ENCODE results near the gene EXOC3L1.

The EXOC3L1 gene

DNA sequence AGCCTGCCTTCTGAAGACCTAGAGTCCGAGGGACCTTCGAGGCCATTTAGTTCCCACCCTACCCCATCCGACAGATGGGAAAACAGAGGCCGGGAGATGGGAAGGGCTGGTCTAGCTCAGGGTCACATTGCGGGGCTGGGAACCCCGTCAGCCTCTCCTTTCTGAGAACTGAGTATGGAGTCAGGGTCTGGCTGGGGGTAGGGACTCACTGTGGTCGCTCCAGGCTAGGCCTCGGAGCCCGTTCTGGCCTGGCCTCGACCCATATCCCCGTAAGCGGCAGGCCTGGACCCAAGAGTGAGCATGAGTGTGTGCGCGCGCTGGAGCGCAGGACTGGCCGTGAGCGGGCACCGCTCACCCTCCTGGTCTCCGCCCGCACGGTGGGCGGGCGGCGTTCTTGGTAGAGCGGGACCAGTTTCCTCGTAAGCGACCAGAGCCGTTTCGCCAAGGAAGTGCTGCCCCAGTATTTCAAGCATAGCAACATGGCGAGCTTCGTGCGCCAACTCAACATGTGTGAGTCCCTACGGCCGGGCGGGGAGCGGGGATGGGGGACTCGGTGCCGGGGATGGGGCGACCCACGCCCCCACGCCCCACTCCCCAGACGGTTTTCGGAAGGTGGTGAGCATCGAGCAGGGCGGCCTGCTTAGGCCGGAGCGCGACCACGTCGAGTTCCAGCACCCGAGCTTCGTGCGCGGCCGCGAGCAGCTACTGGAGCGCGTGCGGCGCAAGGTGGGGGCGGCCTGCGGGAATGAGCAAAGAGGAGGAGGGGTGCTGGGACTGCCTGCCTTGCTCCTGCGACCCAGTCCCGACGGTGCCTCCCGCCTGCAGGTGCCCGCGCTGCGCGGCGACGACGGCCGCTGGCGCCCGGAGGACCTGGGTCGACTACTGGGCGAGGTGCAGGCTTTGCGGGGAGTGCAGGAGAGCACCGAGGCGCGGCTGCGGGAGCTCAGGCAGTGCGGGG is 24.5 kb downstream of the EXOC3L1 start:
- DNase-seq (ENCODE audit: extremely low read depth in 1 of 2, low read depth in 1 of 2) = no peak

DNA sequence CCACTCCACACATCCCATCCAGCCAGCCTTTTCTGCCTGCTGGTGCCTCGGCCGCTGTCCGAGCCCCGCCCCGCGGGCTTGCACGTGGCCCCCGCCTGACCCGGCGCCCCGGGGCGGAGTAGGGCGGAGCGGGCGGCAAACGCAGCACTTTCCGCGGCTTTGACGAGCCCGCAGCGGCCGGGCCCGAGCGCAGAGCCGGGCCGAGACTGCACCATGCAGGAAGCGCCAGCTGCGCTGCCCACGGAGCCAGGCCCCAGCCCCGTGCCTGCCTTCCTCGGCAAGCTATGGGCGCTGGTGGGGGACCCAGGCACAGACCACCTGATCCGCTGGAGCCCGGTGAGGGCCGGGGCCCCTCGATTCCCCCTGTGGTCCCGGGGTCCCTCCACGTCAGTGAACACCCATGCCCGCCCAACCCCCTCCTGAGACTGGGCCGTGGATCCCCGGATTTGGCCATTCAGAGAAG is 25.3 kb downstream of the EXOC3L1 start, which contains the start of gene HSF4:
TSS of gene HSF4 (plus strand) at position 147 of the 463 bp plus-strand sequence. CDS start at position 214, 67 bp downstream.
- DNase-seq (ENCODE audit: extremely low read depth in 1 of 2, low read depth in 1 of 2) = no peak

GRCh38 chr16:67163999-67164558 is 25.9 kb downstream of the EXOC3L1 start:
- no peak for DNase-seq (ENCODE audit: extremely low read depth in 1 of 2, low read depth in 1 of 2)

DNA sequence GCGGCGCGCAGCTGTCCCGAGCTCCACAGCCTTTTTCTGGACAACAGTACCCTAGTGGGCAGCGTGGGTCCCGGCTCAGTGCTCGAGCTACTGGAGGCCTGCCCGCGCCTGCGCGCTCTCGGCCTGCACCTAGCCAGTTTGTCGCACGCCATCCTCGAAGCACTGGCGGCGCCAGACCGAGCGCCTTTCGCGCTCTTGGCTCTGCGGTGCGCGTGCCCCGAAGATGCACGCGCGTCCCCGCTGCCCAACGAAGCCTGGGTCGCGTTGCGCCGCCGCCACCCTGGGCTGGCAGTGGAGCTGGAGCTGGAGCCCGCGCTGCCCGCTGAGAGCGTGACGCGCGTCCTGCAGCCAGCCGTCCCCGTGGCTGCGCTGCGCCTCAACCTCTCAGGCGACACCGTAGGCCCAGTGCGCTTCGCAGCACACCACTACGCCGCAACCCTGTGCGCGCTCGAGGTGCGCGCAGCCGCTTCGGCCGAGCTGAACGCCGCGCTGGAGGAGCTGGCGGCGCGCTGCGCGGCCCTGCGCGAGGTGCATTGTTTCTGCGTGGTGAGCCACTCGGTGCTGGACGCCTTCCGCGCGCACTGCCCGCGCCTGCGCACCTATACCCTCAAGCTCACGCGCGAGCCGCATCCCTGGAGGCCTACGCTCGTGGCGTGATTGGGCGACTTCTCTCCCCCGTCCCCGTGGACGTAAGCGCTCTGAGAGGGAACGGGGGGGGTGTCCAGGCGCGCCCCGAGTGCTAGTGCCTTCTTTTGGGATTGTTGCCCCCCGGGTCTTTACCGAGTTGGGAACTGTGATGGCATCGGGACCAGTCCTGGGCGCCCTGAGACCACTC is 26.6 kb downstream of the EXOC3L1 start:
- no peak for DNase-seq (ENCODE audit: extremely low read depth in 1 of 2, low read depth in 1 of 2)

- DNase-seq (ENCODE audit: extremely low read depth in 1 of 2, low read depth in 1 of 2) = no peak
These were observed 27.3 kb downstream of the EXOC3L1 start for GRCh38 chr16:67162506-67163163.

DNA sequence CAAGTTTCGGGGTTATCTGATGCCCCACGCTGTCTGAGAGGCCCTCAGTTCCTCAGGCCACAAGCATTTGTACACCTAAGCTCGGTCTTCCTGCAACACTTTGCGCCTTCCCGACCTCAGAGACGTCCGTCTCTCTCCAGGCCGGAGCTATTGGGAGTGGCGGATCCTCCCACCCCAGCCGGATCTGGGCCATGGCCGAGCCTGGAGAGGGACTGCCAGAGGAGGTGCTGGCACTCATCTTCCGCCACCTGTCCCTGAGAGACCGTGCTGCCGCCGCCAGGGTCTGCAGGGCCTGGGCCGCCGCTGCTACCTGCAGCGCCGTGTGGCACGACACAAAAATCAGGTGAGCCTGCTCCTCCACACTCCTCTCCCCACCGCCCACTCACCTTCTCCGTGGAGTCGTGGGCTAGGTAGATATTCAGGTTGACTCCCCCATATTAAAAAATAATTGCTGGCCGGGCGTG is 28.3 kb downstream of the EXOC3L1 start:
- no peak for DNase-seq (ENCODE audit: extremely low read depth in 1 of 2, low read depth in 1 of 2)

- DNase-seq (ENCODE audit: extremely low read depth in 1 of 2, low read depth in 1 of 2) = peak; percentile 61 to 83
These were observed 31.0 kb downstream of the EXOC3L1 start for GRCh38 chr16:67158637-67159600.

DNA sequence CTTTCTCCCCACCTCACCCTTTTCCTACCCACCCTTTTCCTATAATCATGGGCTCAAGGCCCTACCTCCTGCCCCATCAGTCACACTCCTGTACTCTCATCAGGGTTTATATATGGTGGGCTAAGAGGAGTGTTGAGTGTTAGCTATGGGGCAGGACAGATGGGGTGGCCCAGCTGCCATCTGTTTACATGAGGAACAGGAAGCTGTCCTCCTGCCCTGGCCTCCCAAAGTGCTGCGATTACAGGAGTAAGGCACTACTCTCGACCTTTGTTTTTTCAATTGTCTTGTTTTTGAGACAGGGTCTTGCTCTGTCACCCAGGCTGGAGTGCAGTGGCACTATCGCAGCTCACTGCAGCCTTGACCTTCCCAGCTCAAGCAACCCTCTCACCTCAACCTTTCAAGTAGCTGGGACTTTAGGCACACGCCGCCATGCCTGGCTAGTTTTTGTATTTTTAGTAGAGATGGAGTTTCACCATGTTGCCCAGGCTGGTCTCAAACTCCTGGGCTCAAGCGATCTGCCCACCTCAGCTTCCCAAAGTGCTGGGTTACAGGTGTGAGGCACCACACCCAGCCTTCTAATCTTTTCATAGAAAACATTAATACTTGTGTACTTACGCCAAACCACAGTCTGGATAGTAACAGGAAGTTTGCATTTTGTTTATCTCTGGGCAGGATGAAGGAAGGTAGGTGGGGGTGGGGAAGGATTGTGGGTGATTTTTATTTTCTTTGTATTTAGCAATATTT is 31.9 kb downstream of the EXOC3L1 start:
- DNase-seq (ENCODE audit: extremely low read depth in 1 of 2, low read depth in 1 of 2) = no peak

DNA sequence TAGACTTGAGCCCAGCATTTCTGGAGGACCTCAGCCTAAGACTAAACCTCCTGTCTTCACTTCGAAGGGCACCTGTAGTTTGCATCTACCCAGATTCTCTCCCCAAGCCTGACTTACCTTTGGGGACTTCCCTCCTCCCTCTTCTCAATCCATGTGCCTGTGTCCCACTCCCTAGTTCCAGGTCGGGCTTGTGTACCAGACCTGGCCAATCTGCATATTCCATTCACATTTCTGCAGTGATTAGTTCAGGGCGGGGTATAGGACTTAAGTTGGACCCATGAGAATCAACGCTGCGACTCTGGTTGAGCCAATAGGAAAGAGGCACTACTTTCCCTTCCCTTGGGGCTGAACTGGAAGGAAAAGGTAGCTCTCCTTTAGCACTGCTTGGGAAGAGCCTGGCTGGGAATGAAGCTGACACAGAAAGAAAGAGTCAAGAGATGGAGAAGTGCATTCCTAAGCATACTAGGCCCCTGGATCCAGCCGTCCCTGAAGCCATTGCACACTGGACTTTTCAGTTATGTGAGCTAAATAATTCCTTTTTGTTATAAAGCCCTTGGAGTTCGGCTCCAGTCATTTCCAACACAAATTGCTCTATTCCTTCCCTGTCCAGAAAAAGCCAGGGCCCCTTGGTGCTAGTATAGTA is 32.7 kb downstream of the EXOC3L1 start:
- no peak for DNase-seq (ENCODE audit: extremely low read depth in 1 of 2, low read depth in 1 of 2)

GRCh38 chr16:67156143-67156844 is 33.6 kb downstream of the EXOC3L1 start:
- DNase-seq (ENCODE audit: extremely low read depth in 1 of 2, low read depth in 1 of 2) = no peak

GRCh38 chr16:67155295-67156142 is 34.4 kb downstream of the EXOC3L1 start:
- DNase-seq (ENCODE audit: extremely low read depth in 1 of 2, low read depth in 1 of 2) = peak; percentile 58 to 61

- no peak for DNase-seq (ENCODE audit: extremely low read depth in 1 of 2, low read depth in 1 of 2)
These were observed 35.2 kb downstream of the EXOC3L1 start for GRCh38 chr16:67154578-67155294.

DNA sequence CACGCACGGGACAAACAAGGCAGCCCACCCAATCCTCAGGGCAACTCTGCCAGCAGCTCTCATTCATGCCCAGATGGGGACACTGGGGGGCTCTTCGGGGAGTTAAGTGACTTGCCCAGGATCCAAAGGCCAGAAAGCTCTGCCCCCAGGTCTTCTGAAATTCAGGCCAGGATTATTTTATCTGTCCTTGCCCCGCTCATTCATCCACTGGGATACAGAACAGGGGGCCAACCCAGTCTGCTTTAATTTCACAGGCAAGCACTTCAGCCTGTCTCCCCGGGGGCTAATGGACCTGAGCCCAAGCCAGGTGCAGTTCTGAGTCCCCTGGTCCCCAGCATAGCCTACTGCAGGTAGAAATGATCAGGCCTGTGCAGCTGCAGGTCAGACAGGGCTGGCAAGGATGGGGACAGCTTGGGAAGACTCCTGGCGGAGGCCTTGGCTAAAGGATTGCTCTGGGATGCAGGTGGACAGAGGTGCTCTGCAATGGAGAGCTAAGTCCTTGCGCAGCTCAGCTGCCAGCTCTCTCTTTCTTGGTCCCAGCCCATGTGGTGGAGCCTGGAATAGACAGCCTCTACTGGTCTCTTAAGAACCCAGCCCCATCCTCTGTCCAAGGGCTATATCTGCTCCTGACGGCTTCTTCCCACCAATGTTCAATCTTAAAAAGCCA is 38.4 kb downstream of the EXOC3L1 start:
- no peak for DNase-seq (ENCODE audit: extremely low read depth in 1 of 2, low read depth in 1 of 2)

GRCh38 chr16:67150833-67151396 is 39.0 kb downstream of the EXOC3L1 start, which contains the start of gene B3GNT9:
Gene B3GNT9, minus strand, starts transcription at chr16:67150998. Its CDS starts 513 bp downstream, at chr16:67150485.
- DNase-seq (ENCODE audit: extremely low read depth in 1 of 2, low read depth in 1 of 2) = no peak
